ENCODE results near the gene CYBA.
A peak's percentile ranks its signal among the peaks of the same experiment; 100 is the strongest.
"Not testable (repeated sequence)": the region's sequence is repeated elsewhere in the genome, so short reads cannot be mapped to it uniquely, and the experiment has no call there.

CYBA gene

DNA sequence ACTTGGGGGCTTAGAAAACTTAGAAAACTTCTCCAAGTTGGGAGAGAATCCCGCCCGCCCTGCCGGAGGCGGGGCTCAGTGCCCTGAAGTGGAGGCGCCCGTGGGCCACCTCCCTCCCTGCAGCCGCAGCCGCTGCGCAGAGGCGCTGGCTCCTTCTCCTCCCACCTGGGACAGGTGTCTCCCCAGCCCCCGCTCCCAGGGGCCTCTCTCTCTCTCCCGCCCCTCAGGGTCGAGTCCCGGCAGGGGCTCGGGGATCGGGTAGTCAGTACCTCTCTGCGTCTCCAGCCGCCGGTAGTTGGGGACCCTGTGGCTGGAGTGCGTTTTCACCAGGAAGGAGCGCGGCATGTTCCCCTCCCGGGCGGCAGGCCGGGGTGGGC, 35.2 kb upstream of the CYBA start:
- no peak for DNase-seq

DNA sequence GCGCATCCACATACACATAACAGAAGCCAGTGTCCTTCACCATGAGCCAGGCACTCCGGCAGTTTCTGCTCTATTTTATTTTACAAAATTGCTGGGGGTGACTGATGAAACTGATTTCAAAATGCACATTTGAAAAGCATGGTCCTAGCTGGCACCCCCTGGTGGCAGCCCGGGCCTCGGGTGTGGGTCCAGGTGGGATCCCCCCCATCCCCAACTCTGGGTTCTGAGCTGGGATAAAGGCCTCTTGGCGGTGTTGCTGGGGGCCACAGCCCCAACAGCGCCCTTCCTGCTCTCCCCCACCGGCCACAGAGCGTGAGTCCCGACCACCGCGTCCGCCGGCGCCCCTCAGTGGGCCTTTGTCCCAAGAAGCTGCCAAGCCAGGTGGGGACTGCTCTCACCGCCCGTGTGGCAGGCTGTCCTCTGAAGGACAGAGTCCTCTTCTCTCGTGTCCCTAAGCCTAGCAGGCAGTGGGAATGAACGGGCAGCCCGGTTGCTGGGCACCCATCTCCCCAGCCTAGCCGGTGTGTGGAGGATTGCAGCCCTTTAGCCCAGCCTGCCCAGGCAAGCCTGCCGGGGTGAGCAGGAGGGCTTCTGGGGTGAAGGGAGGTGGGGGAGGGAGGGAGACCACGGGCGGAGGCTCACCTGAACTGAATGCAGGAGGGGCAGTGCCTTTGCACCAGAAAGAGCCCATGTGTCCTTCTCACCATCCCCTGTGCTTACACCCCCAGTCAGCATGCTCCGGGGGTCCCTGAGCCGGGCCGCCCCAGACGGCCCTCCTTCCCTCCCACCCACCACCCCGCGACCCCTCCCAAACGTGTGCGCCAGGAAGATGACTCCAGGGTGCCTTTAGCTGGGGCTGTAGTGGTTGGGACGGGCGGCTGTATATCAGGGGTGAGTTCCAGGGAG, 34.6 kb upstream of the CYBA start:
- peak; percentile 63 for DNase-seq

DNA sequence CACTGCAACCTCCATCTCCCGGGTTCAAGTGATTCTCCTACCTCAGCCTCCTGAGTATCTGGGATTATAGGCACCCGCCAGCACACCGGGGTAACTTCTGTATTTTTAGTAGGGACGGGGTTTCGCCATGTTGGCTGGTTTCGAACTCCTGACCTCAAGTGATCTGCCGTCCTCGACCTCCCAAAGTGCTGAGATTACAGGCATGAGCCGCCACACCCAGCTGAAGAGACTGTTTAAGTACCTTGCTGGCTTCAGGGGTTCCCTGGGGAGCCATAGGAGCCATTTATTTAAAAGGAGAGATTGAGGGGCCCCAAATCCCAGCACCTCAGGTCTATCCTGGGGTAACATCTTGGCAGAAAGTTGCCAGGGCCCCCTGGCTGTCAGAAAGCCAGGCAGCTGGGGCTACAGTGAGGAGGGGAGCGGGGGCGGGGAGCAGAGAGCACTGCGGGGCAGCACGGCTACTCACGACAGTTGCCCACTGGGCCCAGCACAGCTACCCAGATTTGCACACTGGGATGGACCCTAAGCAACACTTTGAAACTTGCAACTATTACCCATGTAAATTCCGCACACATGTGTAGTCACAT, 33.8 kb upstream of the CYBA start:
- no peak for DNase-seq

GRCh38 chr16:88681709-88682451, 31.0 kb upstream of the CYBA start:
- peak; percentile 58 for DNase-seq

- DNase-seq = peak; percentile 68
Observed at GRCh38 chr16:88681084-88681680, 30.3 kb upstream of the CYBA start.

DNA sequence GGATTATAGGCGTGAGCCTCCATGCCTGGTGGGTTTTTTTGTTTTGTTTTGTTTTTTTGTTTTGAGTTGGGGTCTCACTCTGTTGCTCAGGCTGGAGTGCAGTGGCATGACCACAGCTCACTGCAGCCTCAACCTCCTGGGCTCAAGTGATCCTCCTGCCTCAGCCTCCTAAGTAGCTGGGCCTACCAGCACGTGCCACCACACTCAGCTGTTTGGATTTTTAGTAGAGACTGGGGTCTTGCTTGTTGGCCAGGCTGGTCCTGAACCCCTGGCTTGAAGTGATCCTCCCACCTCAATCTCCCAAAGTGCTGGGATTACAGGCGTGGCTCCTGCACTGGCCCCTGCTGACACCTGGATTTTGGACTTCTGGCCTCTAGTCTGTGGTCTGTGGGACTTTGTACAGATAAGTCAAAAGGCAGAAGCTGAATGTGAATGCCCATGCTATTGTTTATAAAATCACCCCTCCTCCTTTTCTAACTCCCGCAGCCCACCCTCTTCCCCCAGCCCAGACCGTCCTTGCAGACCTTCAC, 29.8 kb upstream of the CYBA start:
- DNase-seq = no peak

DNA sequence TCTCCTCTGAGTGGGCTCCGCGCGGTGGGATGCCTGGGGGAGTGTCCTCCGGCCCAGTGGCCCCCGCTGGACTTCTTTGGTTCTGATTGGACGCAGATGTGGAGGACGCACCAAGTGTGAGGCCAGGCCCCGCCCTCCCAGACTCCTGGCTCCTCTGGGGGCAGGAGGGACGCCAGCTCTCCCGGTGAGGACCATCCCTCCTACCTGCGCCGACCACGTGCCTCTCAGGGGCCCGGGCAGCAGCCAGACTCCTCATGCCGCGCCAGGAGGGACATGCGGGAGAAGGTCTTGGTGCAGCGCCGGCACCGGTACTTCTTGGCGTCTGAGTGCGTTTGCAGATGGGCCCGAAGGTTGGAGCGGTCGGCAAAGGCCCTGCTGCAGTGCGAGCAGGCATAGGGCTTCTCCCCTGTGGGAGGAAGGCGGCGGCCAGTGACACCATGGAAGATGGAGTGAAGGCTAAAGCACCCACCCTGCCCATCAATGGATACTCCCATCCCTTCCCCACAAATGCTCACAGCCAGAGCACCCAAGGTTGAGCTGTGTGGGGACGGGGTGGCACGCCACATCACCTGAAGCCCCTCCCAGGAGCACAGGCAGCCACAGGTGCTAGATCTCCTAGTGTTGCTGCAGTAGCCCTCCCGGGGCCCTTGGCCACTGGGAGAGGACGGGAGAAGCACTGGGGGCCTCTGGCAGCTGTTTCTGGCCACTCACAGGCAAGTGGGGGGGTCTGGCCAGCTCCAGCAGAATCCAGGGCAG, 27.5 kb upstream of the CYBA start:
- no peak for DNase-seq

DNA sequence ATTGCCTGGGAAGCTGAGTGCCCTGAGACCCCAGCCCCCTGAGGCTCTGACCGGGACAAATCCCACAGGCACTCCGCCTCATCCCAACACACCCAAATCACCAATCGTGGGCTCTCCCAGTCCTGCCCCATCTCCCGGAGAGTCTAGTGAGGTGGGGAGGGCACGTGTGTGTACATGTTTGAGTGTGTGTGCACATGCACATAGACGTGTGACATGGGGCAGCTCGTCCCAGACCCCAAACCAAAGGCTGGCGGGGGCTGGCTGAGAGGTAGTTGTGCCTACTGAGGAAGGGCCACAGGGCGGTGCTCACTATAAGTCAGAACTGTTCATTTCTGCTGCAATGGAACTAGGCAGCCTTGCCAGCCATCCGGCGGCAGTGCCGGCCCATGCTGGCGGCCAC, 26.9 kb upstream of the CYBA start:
- DNase-seq = no peak

DNA sequence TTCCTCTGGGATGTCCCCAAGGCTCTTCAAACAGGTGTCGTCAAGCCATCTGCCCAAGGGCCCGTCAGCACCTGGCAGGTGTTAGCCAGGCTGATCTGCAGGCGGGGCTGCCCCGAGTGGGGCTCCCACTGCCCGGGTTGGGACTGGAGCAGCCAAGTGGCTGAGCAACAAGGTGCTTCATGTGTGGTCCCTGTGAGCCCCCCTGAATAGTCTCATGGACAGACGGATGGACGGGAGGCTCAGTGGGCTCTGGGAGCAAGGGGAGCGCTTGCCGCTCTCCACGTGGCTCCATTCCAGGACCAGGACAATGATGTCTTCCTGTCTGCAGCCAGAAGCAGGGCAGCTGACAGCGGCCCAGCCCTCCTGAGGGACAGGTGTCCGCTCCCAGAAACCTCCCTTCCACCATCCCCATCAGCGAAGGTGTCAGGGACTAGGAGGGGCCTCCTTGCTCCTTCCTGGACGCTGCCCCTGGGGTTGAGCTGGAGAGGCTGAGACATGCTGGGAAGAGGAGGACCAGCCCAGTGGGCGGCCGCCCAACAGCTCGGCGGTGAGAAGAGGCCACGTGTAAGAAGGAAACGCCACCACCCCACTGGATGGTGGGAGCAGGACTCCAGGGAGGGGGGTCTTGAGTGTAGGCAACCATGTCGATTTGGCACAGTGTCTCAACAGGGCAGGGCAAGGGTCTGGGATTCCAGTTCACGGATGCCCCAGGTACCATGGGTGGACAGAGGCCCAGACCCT, 25.8 kb upstream of the CYBA start:
- no peak for DNase-seq

- no peak for DNase-seq
Observed at GRCh38 chr16:88673716-88674379, 23.0 kb upstream of the CYBA start.

- DNase-seq = no peak
Observed at GRCh38 chr16:88672776-88673175, 21.9 kb upstream of the CYBA start.

- DNase-seq = no peak
Observed at GRCh38 chr16:88671806-88672205, 21.0 kb upstream of the CYBA start.

DNA sequence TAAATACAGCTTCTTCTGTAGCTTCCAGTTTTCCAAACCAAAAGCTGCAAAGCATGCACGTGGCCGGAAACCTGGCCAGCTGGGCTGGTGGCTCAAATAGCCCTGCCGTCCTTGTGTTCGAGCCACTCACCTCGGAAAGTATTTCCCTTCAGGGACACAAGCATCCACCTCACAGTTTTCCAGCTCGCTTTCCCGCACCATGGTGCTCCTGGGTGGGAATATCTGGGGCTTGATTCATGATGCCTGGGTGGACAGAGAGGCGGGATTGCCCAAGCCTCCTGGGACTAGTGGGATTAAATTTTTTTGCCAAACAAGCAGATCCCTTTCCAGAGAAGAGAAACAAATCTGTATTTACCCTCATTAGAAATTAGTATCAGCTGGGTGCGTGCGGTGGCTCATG, 19.1 kb upstream of the CYBA start:
- no peak for DNase-seq

DNA sequence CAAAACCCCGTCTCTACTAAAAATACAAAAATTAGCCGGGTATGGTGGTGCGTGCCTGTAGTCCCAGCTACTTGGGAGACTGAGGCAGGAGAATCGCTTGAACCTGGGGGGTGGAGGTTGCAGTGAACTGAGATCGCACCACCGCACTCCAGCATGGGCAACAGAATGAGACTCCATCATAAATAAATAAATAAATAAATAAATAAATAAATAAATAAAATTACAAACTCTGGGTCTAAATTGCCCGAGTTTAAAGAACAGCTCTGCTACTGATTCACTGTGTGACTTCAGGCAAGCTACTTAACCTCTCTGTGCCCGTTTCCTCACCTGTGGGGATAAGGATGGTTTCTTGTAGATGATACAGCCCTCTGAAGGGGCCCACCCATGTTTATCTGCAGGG, 18.6 kb upstream of the CYBA start:
- DNase-seq = not testable (repeated sequence)

GRCh38 chr16:88667461-88667860, 16.6 kb upstream of the CYBA start:
- no peak for DNase-seq

- DNase-seq = no peak
Observed at GRCh38 chr16:88665570-88665969, 14.7 kb upstream of the CYBA start.

- DNase-seq = no peak
Observed at GRCh38 chr16:88665148-88665547, 14.3 kb upstream of the CYBA start.

GRCh38 chr16:88662843-88663606, 12.2 kb upstream of the CYBA start, which contains the start of gene MVD:
Gene MVD (minus strand): TSS chr16:88663091. CDS start chr16:88663080, 11 bp downstream.
- DNase-seq = peak; percentile 96

DNA sequence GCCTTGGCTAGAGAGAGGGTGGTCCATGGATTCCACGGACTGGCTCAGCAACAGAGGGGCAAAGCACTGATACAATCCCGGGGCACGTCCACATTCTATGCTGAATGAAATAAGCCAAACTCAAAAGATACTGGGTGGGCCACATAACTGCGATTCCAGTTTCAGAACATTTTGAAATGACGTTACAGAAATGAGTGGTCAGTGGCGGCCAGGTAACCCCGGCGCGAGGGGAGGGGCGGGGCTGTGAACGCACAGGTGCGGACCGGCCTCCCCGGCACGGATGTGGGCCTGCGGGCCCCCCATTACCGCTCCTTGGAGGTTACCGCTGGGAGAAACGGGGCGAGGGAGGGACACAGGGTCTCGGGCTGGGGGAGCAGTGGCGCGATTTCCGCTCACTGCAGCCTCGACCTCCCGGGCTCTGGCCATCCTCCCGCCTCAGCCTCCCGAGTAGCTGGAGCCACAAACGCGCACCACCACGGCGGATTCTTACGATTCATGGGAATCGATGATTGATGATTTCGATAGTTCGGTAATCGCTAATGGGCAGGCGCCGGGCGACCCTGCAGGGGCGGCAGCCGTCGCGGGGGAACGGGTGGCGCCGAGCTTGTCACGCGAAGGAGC, 11.5 kb upstream of the CYBA start:
- DNase-seq = no peak

GRCh38 chr16:88661468-88661867, 10.6 kb upstream of the CYBA start:
- DNase-seq = no peak

Data from CD4-positive, alpha-beta T cell treated with Interleukin-10 for 1 hour (primary cell).